H9 (cell line): ENCODE results near the gene OSTC. TPM values are rescaled to one million over a fixed set of nuclear protein-coding genes. Genes with fewer than 3 reads are reported as not detected.

ENCODE experiments used
- DNase-seq: peaks from one replicate; pipeline ENCODE4 v3.0.0-alpha.2; 2017
- H2AFZ ChIP-seq: one replicate; pipeline ENCODE4 v1.6.1; 2013; ENCODE audit warnings: mild to moderate bottlenecking, low read length, control low read depth, moderate library complexity
- H2AK5ac ChIP-seq: 2 replicates; pipeline ENCODE4 v1.6.1; 2013; ENCODE audit warnings: low read length, control low read depth, mixed read lengths; ENCODE audit not compliant: insufficient read length
- H2BK120ac ChIP-seq: one replicate; pipeline ENCODE4 v1.6.1; 2013; ENCODE audit warnings: low read depth, mild to moderate bottlenecking, low read length, control low read depth, inconsistent platforms; ENCODE audit not compliant: poor library complexity, severe bottlenecking
- H2BK12ac ChIP-seq: 2 replicates; pipeline ENCODE4 v1.6.1; 2013; ENCODE audit warnings: low read length, control low read depth, mixed read lengths, low read depth; ENCODE audit not compliant: insufficient read length
- H2BK15ac ChIP-seq: 2 replicates; pipeline ENCODE4 v1.6.1; 2013; ENCODE audit warnings: low read depth, low read length, control low read depth
- H2BK20ac ChIP-seq: one replicate; pipeline ENCODE4 v1.6.1; 2013; ENCODE audit warnings: low read depth, mild to moderate bottlenecking, low read length, control low read depth, inconsistent platforms; ENCODE audit not compliant: poor library complexity, severe bottlenecking
- H2BK5ac ChIP-seq: 2 replicates; pipeline ENCODE4 v1.6.1; 2013; ENCODE audit warnings: low read length, control low read depth, mixed read lengths; ENCODE audit not compliant: insufficient read length
- H3K14ac ChIP-seq: 2 replicates; pipeline ENCODE4 v1.6.1; 2013; ENCODE audit warnings: low read length, control low read depth; ENCODE audit not compliant: insufficient read depth
- H3K18ac ChIP-seq: 2 replicates; pipeline ENCODE4 v1.6.1; 2013; ENCODE audit warnings: low read depth, mild to moderate bottlenecking, mixed read lengths, low read length, control low read depth; ENCODE audit not compliant: insufficient read length
- H3K23ac ChIP-seq: 2 replicates; pipeline ENCODE4 v1.6.1; 2013; ENCODE audit warnings: low read length, control low read depth, mixed read lengths, low read depth; ENCODE audit not compliant: insufficient read length
- H3K23me2 ChIP-seq: 2 replicates; pipeline ENCODE4 v1.6.1; 2013; ENCODE audit warnings: low read depth, mild to moderate bottlenecking, mixed read lengths, low read length, control low read depth; ENCODE audit not compliant: insufficient read length, poor library complexity, severe bottlenecking
- H3K27ac ChIP-seq: 2 replicates; pipeline ENCODE4 v1.5.1; 2013; ENCODE audit warnings: low read length, control low read depth, mixed read lengths, low read depth; ENCODE audit not compliant: insufficient read length
- H3K27me3 ChIP-seq: 2 replicates; pipeline ENCODE4 v1.6.1; 2013; ENCODE audit warnings: low read length, control low read depth, inconsistent platforms; ENCODE audit not compliant: insufficient read depth
- H3K4ac ChIP-seq: 2 replicates; pipeline ENCODE4 v1.6.1; 2013; ENCODE audit warnings: low read depth, mild to moderate bottlenecking, control low read depth, inconsistent platforms, low read length, moderate library complexity
- H3K4me1 ChIP-seq: 2 replicates; pipeline ENCODE4 v1.6.1; 2013; ENCODE audit warnings: low read length, control low read depth, inconsistent platforms; ENCODE audit not compliant: insufficient read depth
- H3K4me2 ChIP-seq: 2 replicates; pipeline ENCODE4 v1.6.1; 2013; ENCODE audit warnings: low read length, control low read depth, mixed read lengths; ENCODE audit not compliant: insufficient read length, insufficient read depth
- H3K56ac ChIP-seq: 2 replicates; pipeline ENCODE4 v1.6.1; 2013; ENCODE audit warnings: low read depth, mild to moderate bottlenecking, mixed read lengths, low read length, control low read depth; ENCODE audit not compliant: insufficient read length
- H3K79me1 ChIP-seq: 2 replicates; pipeline ENCODE4 v1.6.1; 2013; ENCODE audit warnings: low read depth, mild to moderate bottlenecking, moderate library complexity, low read length, control low read depth, inconsistent platforms; ENCODE audit not compliant: insufficient read depth, poor library complexity, severe bottlenecking
- H3K79me2 ChIP-seq: 2 replicates; pipeline ENCODE4 v1.6.1; 2013; ENCODE audit warnings: low read length, control low read depth, inconsistent platforms; ENCODE audit not compliant: insufficient read depth
- H3K9ac ChIP-seq: 2 replicates; pipeline ENCODE4 v1.6.1; 2013; ENCODE audit warnings: low read length, control low read depth, mixed read lengths; ENCODE audit not compliant: insufficient read length; ENCODE audit errors: extremely low read depth
- H3K9me3 ChIP-seq: one replicate; pipeline ENCODE4 v1.6.1; 2013; ENCODE audit warnings: low read depth, low read length, inconsistent platforms; ENCODE audit not compliant: control insufficient read depth
- H3T11ph ChIP-seq: one replicate; pipeline ENCODE4 v1.6.1; 2013; ENCODE audit warnings: mild to moderate bottlenecking, low read length, control low read depth, inconsistent platforms
- H4K20me1 ChIP-seq: one replicate; pipeline ENCODE4 v1.6.1; 2013; ENCODE audit not compliant: control insufficient read depth, insufficient read length, insufficient read depth
- H4K5ac ChIP-seq: 2 replicates; pipeline ENCODE4 v1.6.1; 2013; ENCODE audit warnings: low read depth, mild to moderate bottlenecking, mixed read lengths, low read length, control low read depth; ENCODE audit not compliant: insufficient read length
- H4K8ac ChIP-seq: replicated peaks from 2 replicates; pipeline ENCODE4 v1.6.1; 2013; ENCODE audit warnings: low read length, control low read depth, mixed read lengths, low read depth; ENCODE audit not compliant: insufficient read length
- H4K91ac ChIP-seq: 2 replicates; pipeline ENCODE4 v1.6.1; 2013; ENCODE audit warnings: low read depth, mild to moderate bottlenecking, moderate library complexity, mixed read lengths, low read length, control low read depth; ENCODE audit not compliant: insufficient read length
- H3K27ac Mint-ChIP-seq, 3 experiments: 2 replicates in 2 of 3; 3 replicates in 1 of 3; pipeline ENCODE4 v1.8.0; 2020 to 2021; ENCODE audit warnings: mixed read lengths in 3 of 3, mild to moderate bottlenecking in 1 of 3, moderate library complexity in 1 of 3
- H3K27me3 Mint-ChIP-seq: 2 replicates; pipeline ENCODE4 v1.8.0; 2021; ENCODE audit warnings: low read depth, mild to moderate bottlenecking, moderate library complexity, mixed read lengths
- H3K36me3 Mint-ChIP-seq, 3 experiments: 2 replicates in 2 of 3; 3 replicates in 1 of 3; pipeline ENCODE4 v1.8.0; 2020 to 2021; ENCODE audit warnings: low read depth in 3 of 3, mixed read lengths in 3 of 3; ENCODE audit not compliant: insufficient read depth in 1 of 3
- H3K4me1 Mint-ChIP-seq, 2 experiments: 2 replicates each; pipeline ENCODE4 v1.8.0; 2020; ENCODE audit warnings: mixed read lengths in 2 of 2
- H3K4me3 Mint-ChIP-seq, 2 experiments: 2 replicates in 1 of 2; 3 replicates in 1 of 2; pipeline ENCODE4 v1.8.0; 2020 to 2021; ENCODE audit warnings: mild to moderate bottlenecking in 2 of 2, mixed read lengths in 2 of 2, moderate library complexity in 1 of 2
- H3K9me3 Mint-ChIP-seq, 2 experiments: 2 replicates in 1 of 2; 3 replicates in 1 of 2; pipeline ENCODE4 v1.8.0; 2020; ENCODE audit warnings: mild to moderate bottlenecking in 2 of 2, mixed read lengths in 2 of 2, moderate library complexity in 1 of 2
- CTCF ChIP-seq: fragments of 200-600 bp; sonication (generic); conservative IDR thresholded peaks from 3 replicates; pipeline ENCODE4 v1.8.0; 2021; ENCODE audit warnings: antibody characterized with exemption, mild to moderate bottlenecking
- WGBS: extraction: QIAGEN DNeasy Blood & Tissue Kit; methylation state at CpG from one replicate; pipeline ENCODE4 v1.1.7; 2013; ENCODE audit warnings: missing lambda C conversion rate, low lambda C conversion rate, mixed read lengths; ENCODE audit not compliant: insufficient read length; ENCODE audit errors: extremely low coverage; 5-methylcytosine and 5-hydroxymethylcytosine counted together
- total RNA-seq: library from RNA; stranded (reverse); gene quantifications from 2 replicates; pipeline ENCODE4 v1.2.1, GENCODE V29; 2021

Gene OSTC
- total RNA-seq, 1 experiment from 2014 or later: 130 TPM

GRCh38 chr4:108717386-108717785, 67.0 kb downstream of the OSTC start:
- Histone ChIP-seq H2AFZ (no peak overlapping the region), H3K9ac (no peak overlapping the region), H2BK120ac (no peak overlapping the region), H3K23me2 (no peaks in the 10 kb centered on the region), H3K27me3 (no peaks in the 10 kb centered on the region), H3K4ac (no peak overlapping the region), H3K23ac (no peak overlapping the region), H4K5ac (no peak overlapping the region), H3K14ac (no peak overlapping the region), H2BK12ac (no peak overlapping the region), H2BK20ac (no peak overlapping the region), H2BK15ac (no peak overlapping the region), H3K79me2 (no peaks in the 10 kb centered on the region), H3K27ac (no peak overlapping the region), H2AK5ac (no peak overlapping the region), H3K79me1 (no peaks in the 10 kb centered on the region), H4K91ac (no peak overlapping the region), H3T11ph (no peak overlapping the region), H4K20me1 (no peaks in the 10 kb centered on the region), H3K4me1 (no peaks in the 10 kb centered on the region), H4K8ac (no peak overlapping the region), H3K18ac (no peak overlapping the region), H3K4me2 (no peak overlapping the region), H3K9me3 (no peaks in the 10 kb centered on the region), H3K56ac (no peak overlapping the region), H2BK5ac (no peak overlapping the region)
- no peaks in the 10 kb centered on the region for H3K27me3 Mint-ChIP-seq
- no peak for DNase-seq
- no peak for TF ChIP-seq CTCF
- no peak overlapping the region for H3K4me3 Mint-ChIP-seq
- H3K27ac Mint-ChIP-seq: peak overlapping the region in 1 of 3 experiments; percentile 6; a peak in 1 of 7 replicates
- H3K36me3 Mint-ChIP-seq: peaks cover under 1 to 2% (median 2%) of the 10 kb centered on the region in 3 experiments; a peak in 3 of 7 replicates
- H3K9me3 Mint-ChIP-seq: peaks cover 2 to 7% of the 10 kb centered on the region in 2 experiments; a peak in 3 of 5 replicates
- H3K4me1 Mint-ChIP-seq: peaks cover 24 to 33% of the 10 kb centered on the region in 2 experiments
- no CpG with 5 or more reads among the region's 2 CpGs for WGBS

Other genes starting within 250 kb of the OSTC start
- gene RPL34, start 30.0 kb upstream of the OSTC start, total RNA-seq: 1,375 and 1,393 TPM in 2 replicates
- gene ETNPPL, start 112.5 kb downstream of the OSTC start, total RNA-seq: 1.3 and 1.4 TPM in 2 replicates